Activated CD8-positive, alpha-beta memory T cell treated with anti-CD3 and anti-CD28 coated beads for 24 hours (primary cell): ENCODE data around the gene SPOP.
"Not testable (repeated sequence)": the region's sequence is repeated elsewhere in the genome, so short reads cannot be mapped to it uniquely, and the experiment has no call there.

ENCODE experiments used
- DNase-seq: peaks from one replicate; pipeline ENCODE4 v3.0.0-alpha.2; 2020

SPOP gene

DNA sequence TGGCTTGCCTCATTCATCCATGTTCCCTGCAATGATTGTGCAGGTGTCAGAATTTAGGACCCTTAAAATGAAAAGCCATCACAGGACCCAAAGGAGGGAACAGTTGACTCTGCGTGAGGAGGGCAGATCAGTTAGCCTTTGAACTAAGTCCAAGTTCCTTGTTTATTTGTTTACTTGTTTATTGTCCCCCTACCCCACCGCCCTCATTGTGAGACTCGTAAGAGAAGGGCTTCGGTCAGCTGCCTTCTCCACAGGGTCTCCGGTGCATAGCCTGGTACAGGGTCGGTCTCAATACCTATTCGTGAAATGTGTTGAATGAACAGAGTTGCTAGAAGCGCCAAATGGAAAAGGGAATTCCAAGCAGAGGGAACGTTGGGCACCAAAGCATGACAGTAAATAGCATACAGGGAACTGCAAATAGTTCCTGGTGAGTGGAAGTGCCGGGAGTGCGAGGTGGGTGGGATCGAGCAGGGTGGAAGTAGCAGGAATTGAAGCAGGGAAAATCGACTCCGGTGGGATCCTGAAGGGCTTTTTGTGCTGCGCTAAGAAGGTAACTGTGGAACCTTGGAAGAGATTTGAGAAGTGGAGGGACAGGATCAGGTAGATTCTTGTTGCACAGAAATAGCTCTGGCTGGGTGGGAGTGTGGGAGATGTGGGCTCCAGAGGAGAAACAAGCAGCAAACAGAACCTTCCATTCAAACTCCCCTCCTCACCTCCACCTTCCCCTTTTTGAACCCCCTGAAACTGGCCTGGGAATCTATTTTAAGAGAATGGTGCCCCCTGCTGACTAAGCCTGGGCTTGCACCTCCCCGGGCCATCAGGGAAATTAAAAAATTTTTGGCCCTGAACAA, 17.2 kb upstream of the SPOP start:
- peak; percentile 92 for DNase-seq

GRCh38 chr17:49692751-49693150, 14.9 kb upstream of the SPOP start:
- no peak for DNase-seq

DNA sequence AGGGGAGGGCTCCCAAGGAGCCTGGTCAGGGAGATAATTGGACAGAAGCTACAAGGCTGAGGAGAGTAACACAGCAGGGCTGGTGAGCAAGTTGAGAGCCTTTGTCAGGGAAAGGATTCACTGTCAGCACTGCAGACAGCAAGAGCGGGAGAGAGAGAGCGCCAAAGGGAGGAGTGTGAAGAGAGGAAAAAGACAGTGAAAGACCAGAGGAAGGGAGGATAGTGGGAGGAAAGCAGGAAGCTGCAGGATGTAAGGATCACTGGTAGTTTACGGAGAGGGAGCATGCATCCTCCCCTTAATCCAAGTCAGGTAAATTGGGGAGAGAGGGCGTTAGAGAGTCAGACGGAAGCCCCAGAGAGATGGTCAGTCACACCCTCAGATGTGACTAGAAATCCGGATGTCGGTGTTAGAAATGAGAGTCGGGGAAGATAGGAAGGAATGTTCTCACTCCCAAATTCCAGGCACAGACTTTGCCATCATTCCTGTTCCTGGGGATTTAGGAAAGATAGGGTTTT, 13.8 kb upstream of the SPOP start:
- DNase-seq: no peak

DNA sequence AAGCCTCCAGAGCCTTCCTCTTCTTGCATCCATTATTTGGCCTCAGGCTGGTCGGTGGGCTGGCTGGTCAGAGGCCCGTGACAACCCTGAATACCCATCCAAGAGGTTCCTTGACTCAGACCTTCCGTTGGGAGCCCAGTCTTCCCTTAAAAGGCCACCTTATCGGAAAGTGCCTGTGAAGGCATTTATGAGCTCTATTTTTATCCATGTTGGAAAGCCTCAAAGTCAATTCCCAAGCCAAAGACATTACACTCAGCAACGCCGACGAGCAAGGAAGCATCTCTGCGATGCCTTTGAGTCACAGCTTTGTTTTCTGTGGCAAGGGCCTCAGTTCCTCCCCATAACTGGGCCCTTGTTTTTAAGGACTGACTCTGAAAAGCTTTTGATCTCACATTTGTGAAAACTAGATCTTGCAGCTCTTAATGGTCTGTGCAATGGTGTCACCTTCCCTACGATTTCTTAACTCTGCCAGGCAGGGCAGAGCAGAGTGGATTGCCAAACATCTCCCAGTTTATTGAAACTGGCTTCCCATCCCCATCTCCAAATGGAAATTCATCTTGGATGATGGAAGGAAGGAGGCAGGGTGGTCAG, 13.3 kb upstream of the SPOP start:
- no peak for DNase-seq

DNA sequence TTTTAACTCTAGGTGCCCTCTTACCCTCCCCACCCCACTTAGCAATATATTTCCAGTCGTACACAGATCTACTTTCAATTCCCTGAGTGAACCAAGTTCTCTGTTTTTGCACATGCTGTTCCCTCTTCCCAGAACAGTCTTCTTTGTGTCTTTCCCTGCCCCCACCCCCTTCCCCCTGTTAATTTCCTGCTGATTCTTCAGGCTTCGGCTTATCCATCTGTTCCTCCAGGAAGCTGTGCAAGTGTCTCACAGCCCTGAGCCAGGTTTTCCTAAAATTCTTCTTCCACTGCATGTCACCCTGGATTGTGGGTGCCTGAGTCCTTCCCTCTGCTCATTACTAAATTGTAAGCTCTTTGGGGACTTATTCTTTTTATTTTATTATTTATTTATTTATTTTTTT, 12.4 kb upstream of the SPOP start:
- no peak for DNase-seq

GRCh38 chr17:49688848-49689247, 11.0 kb upstream of the SPOP start:
- DNase-seq: no peak

- peak; percentile 77 for DNase-seq
Measured at GRCh38 chr17:49687878-49688491, 10.1 kb upstream of the SPOP start.

DNA sequence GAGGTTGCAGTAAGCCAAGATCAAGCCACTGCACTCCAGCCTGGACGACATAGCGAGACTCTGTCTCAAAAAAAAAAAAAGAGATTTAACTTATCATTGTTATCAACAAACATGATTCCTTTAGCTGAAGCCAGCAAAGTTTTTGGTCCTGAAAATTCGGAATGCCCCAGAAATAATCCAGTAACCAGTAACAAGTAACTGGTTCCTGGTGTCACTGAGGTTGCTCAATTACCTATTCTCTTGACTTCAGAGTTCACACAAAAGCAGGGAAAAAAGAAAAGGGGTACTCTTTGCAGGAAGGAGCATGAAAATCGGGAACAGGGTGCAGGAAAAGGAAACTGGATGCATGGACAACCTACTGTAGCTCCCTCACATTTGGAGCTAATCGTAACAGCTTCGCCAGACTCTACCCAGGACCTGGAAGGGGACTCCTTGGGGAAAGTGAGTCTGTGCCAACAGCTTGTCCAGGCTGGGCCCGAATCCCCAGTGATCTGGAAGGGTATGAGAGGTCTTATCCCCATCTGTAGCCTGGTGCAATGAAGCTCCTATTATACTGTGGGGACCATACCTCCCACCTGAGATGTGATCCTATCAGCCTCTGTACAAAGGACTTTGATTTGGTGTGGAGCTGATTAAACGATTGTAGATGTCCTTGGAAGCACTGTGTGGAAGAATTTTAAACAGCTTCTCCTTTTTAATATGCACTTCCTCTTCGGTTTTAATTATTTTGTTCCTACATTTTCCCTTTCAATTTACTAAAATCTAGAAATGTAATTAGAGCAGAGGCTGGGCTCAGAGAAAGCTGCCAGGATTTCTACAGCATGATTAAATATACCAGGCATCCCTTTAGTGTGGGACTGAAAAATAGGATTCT, 3.4 kb upstream of the SPOP start:
- peak; percentile 32 for DNase-seq

DNA sequence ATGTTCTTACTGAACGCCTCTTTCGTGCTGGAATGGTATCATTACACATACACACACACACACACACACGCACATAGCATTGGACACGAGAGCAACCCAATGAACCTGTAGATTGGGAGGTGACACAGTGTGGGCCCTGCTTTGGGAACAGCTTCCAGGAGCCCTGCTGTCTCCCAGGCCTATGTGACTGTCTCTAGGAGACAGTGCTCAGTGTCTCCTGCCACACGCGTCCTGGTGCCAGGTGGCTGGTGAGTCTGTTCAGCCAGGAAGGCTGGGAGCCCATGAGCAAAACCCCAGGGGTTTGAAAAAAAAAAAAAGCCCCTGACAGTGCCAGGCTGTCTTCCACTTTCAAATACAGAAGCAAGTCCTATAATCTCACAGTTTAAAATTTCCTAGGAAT, 2.4 kb upstream of the SPOP start:
- peak; percentile 45 for DNase-seq

DNA sequence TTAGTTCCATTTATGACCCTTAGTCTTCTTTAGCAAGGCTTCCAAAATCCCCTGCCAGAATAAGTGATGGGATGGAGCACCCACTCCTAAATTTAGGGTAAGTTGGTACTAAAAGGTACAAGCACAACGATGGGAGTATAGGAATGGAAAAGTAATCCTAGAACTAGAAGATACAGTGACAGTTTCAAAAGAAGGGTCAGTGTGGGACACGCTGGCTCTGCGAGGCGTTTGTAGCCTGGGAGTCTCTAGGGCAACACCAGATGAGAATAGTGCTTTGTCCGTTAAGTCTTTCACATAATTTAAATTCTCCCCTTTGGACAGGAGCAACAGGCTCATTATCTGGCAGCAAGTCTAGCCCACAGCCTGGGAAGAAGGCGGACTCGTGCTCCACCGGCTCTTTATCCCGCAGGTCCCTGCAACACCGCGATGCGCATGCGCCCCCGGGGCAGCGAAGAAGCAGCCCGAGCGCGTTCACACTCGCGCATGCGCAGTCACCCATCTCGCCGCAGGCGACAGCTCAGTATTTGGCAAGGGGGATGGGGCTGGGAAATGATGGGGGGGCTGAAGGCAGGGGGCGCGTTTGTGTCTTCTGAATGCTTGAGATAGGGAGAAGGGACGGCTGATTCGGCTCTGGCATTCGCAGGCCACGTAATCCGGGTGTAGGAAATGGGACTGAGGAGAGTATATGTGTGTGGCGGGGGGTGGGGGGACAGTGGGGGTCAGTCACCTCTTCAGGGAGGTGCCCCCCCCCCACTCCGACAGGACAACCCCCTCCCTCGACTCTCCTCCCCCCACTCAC, 564 bp downstream of the SPOP start:
- peak; percentile 97 for DNase-seq

- peak; percentile 35 for DNase-seq
Measured at GRCh38 chr17:49676276-49676868, 1.5 kb downstream of the SPOP start.

DNA sequence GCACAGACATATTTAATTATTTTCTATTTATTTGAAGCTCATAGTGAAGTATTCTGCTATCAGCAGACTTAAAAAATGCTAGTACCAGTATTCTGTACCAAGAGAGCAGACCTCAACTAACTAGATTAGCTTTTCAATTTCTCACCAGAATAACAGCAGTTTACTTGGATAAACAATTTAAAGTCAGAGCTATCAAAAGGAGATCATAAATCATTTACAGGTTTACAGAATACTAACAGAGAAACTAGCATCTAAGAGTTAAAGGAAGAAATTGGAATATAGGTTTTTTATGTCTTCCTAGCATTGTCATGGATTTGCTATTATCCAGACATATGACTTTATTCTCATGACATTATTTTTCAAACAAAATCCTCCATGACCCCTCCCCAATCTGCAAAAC, 3.4 kb downstream of the SPOP start:
- no peak for DNase-seq

DNA sequence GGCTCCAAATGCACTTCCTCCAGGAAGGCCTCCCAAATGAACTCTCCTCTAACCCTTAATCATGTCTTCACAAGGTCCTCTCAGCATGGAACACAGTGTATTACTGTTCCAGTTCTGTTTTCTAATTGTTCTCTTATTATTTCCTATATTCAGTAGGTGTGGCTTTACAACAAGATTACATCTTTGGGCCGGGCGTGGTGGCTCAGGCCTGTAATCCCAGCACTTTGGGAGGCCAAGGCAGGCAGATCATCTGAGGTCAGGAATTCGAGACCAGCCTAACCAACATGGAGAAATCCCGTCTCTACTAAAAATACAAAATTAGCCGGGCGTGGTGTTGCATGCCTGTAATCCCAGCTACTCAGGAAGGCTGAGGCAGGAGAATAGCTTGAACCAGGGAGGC, 4.2 kb downstream of the SPOP start:
- DNase-seq: not testable (repeated sequence)

DNA sequence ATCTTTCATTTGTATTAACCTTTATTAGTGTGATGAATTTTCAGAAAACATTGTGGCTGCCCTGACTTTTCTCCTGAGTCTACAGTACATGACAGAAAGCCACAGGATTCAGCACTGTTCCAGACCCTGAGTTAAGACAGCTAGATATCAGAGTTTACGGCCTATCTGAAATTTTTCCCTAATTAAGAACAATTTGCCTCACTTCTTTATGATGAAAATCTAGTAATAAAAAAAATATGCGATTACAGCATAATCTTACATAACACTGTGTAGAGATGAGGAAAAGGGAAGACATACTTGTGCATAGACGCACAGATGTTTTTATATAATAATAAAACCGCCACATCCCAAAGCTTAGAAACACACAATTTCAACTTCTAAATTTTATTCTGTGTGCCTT, 7.3 kb downstream of the SPOP start:
- no peak for DNase-seq

- no peak for DNase-seq
Measured at GRCh38 chr17:49670002-49670401, 7.9 kb downstream of the SPOP start.

DNA sequence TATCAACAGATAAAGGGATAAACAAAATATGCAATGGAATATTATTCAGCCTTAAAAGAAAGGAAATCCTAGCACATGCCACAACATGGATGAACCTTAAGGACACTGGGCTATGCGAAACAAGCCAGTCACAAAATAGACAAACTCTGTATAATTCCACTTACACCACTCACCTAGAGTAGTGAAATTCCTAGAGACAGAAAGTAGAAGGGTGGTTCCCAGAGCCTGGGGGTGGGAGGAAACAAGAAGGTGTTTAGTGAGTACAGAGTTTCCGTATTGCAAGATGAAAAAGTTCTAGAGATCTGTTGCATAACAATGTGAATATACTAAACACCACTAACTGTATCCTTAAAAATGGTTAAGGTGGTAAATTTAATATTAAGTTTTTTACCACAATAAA, 10.0 kb downstream of the SPOP start:
- DNase-seq: no peak

DNA sequence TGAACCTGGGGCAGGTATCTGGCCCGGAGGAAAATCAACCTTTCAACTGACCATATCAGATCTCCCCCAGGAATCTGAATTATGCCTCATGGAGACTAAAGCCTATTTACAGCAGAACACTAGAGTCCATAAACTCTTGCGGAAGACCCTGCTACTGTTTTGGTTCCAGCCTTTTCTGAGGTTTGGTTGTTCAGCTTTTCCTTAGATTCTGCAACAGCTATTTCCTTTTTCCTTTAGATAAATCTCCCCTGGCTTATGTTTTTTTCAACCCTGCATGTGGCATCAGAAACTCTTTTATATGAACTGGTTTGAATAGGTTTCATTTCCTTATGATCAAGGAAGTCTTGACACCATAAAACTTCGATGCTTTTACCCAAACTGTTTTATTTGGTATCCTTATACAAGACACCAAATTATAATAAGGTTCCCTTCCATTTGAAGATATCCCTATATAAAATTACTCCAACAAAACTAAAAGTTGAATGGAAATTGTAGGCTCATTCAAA, 13.1 kb downstream of the SPOP start:
- DNase-seq: no peak

DNA sequence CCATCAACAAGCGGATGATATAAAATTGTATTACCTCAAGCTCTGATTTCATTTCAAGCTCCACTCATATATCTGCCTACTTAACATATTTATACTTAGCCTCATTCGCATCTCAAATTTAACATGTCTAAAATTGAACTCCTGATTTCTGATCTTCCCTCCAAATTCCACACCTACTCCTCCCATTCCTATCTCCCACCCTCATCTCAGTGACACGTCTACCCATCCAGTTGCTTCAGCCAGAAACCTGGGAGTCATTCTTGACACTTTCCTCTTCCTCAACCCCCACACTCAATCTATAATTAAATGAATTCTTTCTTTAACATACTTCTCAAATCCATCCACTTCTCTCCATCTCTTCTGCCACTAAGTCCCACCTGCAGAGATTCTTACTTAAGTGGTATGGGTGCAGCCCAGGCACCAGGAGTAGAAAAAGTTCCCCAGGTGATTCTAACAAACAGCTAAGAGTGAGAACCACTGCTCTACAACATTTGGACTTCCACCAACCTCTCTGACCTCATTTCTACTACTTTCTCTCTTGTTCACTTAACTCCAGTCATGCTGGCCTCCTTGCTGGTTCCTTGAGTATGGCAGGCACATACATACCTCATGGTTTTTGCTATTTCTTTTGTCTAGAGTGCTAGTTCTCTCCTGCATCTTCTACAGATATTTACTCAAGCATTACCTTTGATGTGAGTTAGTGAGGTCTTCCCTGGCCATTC, 18.1 kb downstream of the SPOP start:
- no peak for DNase-seq

- DNase-seq: no peak
Measured at GRCh38 chr17:49656247-49656646, 21.6 kb downstream of the SPOP start.

DNA sequence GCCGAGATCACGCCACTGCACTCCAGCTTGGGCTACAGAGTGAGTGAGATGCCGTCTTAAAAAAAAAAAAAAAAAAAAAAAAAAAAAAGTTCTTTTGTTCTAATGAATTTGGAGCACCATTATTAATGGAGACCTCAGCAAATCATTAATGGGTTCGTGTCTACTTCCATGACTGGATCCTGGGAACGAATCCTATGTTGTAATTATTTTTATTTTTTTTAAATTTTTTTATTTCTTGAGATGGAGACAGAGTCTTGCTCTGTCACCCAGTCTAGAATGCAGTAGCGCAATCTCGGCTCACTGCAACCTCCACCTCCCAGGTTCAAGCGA, 30.7 kb downstream of the SPOP start:
- no peak for DNase-seq
